ENCODE results near the gene RALBP1.

- no peak for TF ChIP-seq CTCF (IDR thresholded peaks at IDR 0.05)
- TF ChIP-seq EP300 (IDR thresholded peaks at IDR 0.05) = no peak
Measured at GRCh38 chr18:9478545-9478944, 3.2 kb downstream of the RALBP1 start.
